IMR-90 (cell line): ENCODE data around the gene SBF2.

ENCODE experiments used
- BHLHE40 ChIP-seq: fragments of 150-350 bp; IDR thresholded peaks from 2 replicates; pipeline ENCODE4 v1.6.1; 2016; ENCODE audit warnings: mild to moderate bottlenecking, low read depth, low read length
- CTCF ChIP-seq: conservative IDR thresholded peaks from 2 replicates; pipeline ENCODE4 v1.5.1; 2012; ENCODE audit warnings: mild to moderate bottlenecking, low read depth, low read length, improper control_type of control experiment
- ELK1 ChIP-seq: fragments of 150-350 bp; IDR thresholded peaks from 2 replicates; pipeline ENCODE4 v1.6.1; 2016; ENCODE audit warnings: low read depth, mild to moderate bottlenecking, low read length, moderate library complexity, borderline replicate concordance
- POLR2A ChIP-seq: IDR thresholded peaks from 2 replicates; pipeline ENCODE4 v1.6.1; 2012; ENCODE audit warnings: mild to moderate bottlenecking, low read depth, low read length
- RAD21 ChIP-seq: IDR thresholded peaks from 2 replicates; pipeline ENCODE4 v1.6.1; 2012; ENCODE audit warnings: low read length, improper control_type of control experiment
- SMC3 ChIP-seq: fragments of 150-350 bp; IDR thresholded peaks from 2 replicates; pipeline ENCODE4 v1.6.1; 2016; ENCODE audit warnings: low read depth, mild to moderate bottlenecking, antibody characterized with exemption, low read length, moderate library complexity

GRCh38 chr11:10272132-10272531, 21.9 kb downstream of the SBF2 start:
- no peak for TF ChIP-seq CTCF
- TF ChIP-seq RAD21 = no peak
- TF ChIP-seq SMC3 = no peak
- no peak for TF ChIP-seq POLR2A
- no peak for TF ChIP-seq BHLHE40
- TF ChIP-seq ELK1 = no peak
